ENCODE measurements around the gene HMOX1. TPM values are rescaled to one million over a fixed set of nuclear protein-coding genes. Genes with fewer than 3 reads are reported as not detected.
A peak's percentile ranks its signal among the peaks of the same experiment; 100 is the strongest.

The HMOX1 gene, protein sequence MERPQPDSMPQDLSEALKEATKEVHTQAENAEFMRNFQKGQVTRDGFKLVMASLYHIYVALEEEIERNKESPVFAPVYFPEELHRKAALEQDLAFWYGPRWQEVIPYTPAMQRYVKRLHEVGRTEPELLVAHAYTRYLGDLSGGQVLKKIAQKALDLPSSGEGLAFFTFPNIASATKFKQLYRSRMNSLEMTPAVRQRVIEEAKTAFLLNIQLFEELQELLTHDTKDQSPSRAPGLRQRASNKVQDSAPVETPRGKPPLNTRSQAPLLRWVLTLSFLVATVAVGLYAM
- 10 to 100 TPM; 39.8 to 48.5 (median 41.9) TPM for polyA plus RNA-seq (ENCODE audit: insufficient read length in 4 of 4)

DNA sequence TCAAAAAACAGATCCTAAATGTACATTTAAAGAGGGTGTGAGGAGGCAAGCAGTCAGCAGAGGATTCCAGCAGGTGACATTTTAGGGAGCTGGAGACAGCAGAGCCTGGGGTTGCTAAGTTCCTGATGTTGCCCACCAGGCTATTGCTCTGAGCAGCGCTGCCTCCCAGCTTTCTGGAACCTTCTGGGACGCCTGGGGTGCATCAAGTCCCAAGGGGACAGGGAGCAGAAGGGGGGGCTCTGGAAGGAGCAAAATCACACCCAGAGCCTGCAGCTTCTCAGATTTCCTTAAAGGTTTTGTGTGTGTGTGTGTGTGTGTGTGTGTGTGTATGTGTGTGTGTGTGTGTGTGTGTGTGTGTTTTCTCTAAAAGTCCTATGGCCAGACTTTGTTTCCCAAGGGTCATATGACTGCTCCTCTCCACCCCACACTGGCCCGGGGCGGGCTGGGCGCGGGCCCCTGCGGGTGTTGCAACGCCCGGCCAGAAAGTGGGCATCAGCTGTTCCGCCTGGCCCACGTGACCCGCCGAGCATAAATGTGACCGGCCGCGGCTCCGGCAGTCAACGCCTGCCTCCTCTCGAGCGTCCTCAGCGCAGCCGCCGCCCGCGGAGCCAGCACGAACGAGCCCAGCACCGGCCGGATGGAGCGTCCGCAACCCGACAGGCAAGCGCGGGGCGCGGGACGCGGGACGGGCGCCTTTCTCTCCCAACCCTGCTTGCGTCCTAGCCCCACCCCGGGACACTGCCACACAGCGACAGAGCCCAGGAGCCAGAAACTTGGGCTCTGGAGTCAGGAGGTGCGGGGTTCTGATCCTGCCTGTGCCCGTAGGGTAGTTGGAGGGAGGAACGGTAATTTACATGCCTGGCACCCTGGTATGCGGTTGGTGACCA, at the start of gene HMOX1:
Gene HMOX1 (plus strand): TSS at position 560 of the 887 bp plus-strand sequence. CDS start 78 bp downstream, at position 638.
- DNase-seq (ENCODE audit: low read depth in 4 of 4, low spot score in 2 of 4): peak in 2 of 4 donors; percentile 50 to 72

DNA sequence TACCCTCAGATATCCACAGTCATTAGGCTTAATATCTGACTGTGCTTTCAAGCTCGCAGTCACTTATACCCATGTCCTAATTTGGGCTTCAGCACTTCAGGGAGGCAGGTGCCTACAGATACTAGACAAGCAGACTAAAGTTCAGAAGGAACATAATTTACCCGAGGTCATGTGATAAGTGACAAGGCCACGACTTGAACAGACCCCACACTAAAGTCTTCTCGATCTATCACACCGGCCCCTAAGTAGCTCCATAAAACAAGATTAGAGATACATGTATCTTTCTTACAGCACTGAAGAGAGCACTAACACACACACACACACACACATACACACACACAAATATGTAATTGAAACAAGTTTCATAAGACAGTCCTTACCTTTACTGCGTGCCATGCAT, 48.6 kb upstream of the HMOX1 start:
- DNase-seq (ENCODE audit: low read depth in 4 of 4, low spot score in 2 of 4): no peak

DNA sequence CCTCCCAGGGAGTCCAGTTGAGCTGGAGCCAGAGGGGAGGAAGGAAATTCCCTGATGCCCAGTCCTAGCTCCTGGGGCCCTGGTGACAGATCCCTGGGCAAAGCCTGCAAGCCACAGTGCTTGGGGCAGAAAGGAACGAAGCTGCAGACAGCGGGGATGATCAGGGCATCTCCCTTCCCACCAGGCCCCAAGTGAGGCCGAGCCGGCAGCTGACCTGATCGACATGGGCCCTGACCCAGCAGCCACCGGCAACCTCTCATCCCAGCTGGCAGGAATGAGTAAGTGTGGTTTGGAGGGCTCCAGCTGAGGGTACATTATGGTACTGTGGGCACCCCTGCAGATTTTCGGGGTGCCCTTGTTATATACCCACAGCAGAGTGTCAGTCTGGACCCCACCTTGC, 47.7 kb upstream of the HMOX1 start:
- DNase-seq (ENCODE audit: low read depth in 4 of 4, low spot score in 2 of 4): no peak

DNA sequence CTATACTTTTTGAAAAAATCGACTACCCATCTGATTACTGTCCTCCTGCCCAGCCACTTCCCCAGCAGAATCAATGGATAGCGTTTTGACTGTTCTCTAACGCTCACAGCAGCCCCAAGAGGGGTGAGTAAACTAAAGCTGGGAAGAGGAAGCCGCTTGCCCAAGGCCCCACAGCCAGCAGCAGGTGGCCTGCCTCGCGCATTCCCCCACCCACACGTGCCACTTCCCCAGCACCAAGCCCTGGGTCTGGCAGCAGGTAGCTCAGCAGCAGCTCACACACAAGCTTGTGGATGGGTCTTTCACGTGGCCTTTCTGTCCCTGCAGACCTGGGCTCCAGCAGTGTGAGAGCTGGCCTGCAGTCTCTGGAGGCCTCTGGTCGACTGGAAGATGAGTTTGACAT, 46.9 kb upstream of the HMOX1 start:
- no peak for DNase-seq (ENCODE audit: low read depth in 4 of 4, low spot score in 2 of 4)

DNA sequence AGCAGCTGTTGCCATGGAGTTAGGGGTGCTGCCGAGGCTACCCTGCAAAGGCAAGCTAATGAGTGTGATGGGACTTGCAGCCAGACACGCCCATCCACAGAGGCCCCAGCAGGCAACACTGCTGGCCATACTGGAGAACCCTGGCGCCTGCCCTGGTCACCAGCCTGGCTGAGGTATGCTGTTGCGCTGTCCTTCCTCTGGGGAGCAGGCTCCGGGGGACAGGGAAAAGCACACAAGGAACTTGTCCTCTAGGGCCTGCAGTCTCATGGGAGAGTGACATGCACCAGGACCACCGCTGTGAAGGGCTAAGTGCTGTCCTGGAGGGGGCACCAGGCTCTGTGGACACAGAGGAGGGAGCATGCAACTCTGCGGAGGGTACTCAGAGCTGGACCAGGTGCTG, 45.4 kb upstream of the HMOX1 start:
- no peak for DNase-seq (ENCODE audit: low read depth in 4 of 4, low spot score in 2 of 4)

DNA sequence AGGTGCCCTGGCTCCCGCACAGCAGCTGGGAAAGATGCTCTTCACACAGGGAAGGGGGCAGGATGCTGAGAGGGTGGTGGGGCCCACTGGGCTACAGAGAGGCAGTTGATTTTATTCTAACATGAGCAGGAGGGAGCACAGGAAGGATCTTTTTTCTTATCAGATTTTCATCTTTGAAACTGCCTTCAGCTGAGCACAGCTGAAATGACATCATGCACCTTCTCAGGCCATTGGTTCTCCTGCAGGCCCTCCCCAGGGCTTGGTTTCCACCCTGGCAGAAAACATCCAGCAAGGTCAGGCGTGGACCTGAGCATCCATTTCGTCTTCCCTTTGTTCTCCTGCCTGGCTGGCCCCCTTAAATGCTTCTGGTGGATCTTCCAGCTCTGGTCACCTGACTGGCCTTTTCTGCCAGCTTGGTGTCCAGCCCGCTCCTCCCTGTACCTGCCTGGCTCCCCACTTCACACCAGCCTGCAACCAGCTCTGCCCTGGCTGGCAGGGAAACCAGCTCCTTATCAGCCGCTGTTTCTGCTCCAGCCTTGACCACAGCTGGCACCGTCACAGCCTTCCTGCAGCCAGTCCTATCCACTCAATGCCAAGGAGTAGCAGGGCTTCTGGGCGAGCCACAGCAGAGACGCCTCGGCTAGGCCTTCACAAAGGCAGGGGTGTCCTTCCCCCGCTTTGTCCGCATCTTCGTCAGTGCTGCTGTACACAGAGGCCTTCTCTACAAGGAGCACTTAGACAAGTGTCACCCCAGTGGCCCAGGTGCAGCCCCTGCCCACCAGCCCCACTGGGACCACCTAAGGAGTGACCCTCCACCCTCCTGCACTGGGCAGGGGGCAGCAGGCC, 44.7 kb upstream of the HMOX1 start:
- DNase-seq (ENCODE audit: low read depth in 4 of 4, low spot score in 2 of 4): no peak

DNA sequence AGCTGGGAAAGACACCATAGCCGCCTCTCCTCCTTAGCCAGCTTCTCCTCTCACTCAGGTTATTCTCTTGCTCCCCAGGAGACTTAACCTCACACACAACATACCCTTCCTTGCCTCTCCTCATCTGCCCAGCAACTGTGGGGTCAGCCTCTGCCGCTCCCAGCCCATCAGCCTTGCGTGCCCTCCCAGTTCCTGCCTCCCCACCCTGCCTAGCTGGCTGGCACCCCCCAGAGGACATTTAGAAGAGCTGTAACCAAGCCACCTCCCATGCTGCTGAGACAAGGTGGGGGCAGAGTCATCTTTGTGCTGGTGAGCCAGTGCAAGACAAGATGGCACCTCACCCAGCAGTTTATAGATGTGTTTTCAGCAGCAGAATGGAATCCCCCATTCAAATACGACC, 43.0 kb upstream of the HMOX1 start:
- DNase-seq (ENCODE audit: low read depth in 4 of 4, low spot score in 2 of 4): no peak

DNA sequence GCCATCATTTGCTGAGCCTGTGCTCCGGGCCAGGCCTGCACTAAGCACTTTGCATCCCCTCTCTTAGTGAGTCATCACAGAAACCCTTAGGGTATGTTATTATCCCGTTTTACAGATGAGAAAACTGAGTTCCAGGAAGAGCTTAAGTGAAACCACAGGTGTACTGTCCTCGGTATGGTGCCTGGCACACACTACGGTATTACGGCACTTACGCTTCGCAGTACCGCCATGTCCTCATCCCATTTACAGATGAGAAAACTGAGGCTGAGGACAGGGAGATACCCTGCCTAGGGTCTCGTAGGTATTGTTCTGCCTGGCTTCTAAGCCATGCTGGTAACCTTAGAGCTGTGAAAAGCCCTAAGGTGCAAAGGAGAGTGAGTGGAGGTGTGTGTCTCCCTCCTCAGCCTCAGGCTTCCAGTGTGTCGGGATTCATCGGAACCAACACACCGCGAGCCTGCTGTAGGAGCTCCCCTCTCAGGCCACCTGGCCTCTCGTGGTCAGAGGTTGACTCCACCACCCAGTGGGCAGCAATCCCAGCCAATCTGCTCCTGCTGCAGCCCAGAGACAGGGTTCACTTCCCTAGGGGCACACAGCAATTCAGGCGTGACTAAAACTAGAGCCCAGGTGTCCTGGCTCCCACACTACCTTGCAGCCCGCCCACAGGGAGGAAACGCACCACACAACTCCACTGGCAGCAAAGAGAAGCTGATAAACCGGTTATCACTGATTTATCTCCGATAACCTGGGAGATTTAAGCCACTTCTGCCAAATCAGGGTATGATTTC, 39.6 kb upstream of the HMOX1 start:
- DNase-seq (ENCODE audit: low read depth in 4 of 4, low spot score in 2 of 4): no peak

DNA sequence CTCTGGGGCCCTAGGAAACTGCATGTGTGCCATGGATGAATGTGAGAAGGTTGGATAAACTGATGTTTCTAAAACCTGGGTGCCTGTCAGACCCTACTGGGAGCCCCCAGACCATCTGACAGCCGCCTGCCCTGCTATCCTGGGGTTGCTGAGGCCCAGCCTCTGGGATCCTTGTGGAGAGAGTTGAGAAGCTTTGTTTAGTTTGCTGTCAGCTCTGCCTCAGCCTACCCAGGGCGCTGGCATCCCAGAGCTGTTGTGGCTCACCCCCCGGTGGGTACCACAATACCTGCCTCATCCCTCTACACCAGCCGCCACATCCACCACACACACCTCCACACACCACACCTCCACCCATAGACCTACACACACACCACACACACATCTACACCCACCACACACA, 38.5 kb upstream of the HMOX1 start:
- no peak for DNase-seq (ENCODE audit: low read depth in 4 of 4, low spot score in 2 of 4)

DNA sequence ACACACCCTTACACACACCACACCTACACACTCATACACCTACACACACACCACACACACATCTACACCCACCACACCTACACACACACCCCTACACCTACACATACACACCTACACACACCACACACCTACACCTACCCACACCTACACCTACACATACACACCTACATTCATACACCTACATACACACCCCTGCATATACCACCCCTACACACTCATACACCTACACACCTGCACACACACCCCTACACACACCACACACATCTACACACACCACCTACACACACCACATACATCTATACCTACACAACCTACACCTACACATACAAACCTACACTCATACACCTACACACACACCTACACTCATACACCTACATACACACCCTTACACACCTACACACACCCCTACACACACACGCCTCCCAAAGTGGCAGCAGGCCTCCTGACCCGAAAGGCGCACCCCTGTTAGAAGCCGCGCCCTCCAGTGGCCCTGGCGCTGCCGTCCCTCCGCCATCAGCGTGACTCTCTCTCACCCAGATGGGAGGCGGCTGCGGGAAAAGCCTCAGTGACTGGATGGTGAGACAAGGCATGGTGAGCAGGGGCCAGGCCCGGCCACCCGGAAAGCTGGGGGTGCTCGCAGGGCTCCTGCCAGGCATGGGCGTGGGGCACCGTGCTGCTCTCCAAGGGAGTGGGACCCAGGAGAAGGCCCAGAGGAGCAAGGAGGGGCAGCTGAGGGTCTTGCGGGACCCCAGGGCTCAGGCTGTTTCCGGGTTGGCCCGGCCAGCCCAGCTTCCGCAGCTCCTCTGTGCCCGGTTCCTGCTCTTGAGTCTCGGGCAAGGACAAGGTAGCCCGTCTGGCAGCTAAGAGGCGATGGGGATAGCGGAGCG, 37.0 kb upstream of the HMOX1 start:
- DNase-seq (ENCODE audit: low read depth in 4 of 4, low spot score in 2 of 4): no peak

DNA sequence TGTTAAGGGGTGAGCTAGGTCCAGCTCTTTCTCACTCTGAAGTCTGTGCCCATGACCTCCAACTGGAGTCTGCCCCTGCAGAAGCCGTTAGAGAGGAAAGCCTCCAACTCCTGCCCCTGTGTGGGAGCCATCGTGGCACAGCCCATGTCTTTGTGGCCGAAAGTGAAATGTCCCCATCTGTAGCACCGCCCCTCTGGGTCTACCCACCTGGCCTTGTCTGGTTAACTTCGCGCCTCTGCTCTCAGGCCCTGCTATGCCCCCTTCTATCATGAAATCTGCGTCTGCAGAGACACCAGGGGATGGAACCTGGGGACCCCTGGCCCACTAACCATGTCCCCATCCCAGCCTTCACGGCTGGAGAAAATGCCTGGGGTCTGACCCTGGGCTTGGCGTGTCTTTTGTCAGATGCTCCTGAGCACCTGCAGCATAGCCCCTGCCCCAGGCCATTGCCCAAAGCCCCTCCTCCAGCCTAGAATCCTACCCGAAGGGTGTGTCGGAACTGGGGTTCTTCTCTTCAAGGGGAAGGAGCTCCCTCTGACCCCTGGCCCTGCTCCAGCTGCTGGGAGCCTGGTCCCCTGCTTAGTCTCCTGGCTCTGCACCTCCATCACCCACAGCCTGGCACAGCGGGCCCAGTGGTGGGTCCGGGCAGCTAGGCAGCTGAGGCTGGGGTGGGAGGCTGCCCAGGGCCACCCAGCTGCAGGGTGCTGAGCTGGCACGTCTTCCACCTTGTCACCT, 35.8 kb upstream of the HMOX1 start:
- no peak for DNase-seq (ENCODE audit: low read depth in 4 of 4, low spot score in 2 of 4)

DNA sequence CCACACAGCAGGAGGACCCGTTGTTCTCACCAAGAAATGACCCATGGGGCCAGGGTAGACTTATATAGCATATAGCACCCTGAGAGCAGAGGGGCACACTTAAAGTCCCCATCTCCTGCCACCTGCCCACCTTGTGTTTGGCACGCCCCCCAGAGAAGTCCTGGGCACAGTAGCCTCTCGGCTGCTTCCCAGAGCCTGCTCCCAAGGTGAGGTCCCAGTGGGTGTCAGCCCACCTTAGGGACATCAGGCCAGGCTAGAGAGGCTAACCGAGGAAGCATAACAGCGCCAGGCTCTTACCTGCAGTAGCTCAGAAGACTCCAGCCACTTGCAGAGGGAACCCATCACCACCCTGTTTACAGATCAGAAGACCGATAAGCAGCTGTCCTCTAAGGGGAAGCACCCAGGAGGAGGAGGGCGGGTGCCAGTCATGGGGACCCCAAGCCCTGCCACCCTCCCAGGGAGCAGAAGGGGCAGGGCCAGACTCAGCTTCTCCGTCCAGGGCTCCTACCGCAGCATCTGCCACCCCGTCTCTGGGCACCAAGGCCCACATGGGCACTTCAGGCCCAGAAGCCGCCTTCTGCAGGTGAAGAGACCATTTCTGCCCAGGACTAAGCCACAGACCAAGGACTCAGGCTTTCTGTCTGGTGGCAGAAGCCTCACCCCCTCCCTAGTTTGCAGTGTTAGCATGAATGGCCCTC, 34.9 kb upstream of the HMOX1 start:
- DNase-seq (ENCODE audit: low read depth in 4 of 4, low spot score in 2 of 4): no peak

DNA sequence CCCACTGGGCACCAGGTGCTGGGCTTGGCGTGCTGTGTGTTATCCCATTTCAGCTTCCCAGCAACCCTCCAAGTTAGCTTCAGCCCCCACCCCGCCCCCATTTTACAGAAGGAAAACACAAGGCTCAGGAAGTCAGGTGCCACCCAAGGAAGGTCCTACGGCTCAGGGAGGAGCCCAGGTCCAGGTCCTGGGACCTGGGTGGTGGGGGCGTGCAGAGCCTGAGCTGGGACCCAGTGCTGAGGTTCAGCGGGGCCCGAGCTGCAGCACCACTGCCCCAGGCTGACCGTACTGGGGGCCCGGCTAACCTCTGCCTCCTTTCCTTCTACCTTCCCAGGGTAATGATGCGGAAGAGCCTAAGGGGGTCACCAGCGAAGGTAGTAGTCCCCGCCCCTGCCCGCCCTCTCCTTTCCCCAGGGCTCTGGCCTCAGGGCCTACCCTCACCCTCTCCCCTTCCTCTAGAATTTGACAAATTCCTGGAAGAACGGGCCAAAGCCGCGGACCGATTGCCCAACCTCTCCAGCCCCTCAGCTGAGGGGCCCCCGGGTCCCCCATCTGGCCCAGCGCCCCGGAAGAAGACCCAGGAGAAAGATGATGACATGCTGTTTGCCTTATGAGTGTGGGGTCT, 34.2 kb upstream of the HMOX1 start:
- DNase-seq (ENCODE audit: low read depth in 4 of 4, low spot score in 2 of 4): no peak

DNA sequence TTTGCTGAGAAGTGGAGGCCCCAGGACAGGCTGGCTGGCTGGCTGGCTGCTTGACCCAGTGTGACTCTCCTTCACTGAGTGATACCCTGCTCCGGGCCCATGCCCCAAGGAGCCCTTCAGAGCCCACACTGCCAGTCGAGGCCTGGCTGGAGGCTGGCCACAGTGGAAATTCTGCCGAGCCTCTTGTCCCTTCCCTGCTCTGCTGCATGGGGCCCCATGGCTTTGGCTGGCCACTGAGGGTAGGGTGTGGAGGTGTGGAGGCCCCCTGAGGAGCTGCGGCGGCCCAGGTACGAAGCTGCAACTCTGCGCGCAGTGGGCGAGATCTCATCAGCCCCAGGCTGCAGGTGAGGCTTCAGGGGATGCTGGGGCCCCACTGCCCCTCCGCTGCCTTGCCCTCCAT, 33.4 kb upstream of the HMOX1 start:
- no peak for DNase-seq (ENCODE audit: low read depth in 4 of 4, low spot score in 2 of 4)

DNA sequence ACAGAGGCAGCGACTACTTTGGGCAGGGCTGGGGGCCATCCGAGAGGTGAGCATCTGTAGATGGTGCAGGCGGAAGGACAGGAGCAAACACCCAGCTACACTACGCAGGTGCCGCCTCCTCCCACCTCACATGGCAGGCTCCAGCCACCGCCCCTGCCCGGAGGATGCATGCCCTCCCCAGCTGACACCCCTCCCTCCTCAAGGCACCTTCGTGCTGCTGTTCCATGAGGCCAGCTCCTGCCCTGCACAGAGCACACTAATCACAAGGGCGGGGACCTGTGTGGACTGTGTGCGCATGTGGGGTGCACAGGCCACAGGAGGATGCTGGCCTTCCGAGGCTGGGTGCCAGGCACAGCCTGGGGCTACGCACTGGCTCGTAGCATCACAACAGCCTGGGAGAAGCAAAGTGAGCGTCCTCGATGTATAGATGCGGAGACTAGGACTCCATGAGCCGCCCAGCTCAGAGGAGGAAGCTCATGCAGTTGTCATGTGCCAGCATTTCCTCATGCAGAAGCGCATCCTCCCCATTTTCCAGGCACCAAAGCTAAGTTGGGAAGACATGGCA, 32.8 kb upstream of the HMOX1 start:
- DNase-seq (ENCODE audit: low read depth in 4 of 4, low spot score in 2 of 4): no peak

DNA sequence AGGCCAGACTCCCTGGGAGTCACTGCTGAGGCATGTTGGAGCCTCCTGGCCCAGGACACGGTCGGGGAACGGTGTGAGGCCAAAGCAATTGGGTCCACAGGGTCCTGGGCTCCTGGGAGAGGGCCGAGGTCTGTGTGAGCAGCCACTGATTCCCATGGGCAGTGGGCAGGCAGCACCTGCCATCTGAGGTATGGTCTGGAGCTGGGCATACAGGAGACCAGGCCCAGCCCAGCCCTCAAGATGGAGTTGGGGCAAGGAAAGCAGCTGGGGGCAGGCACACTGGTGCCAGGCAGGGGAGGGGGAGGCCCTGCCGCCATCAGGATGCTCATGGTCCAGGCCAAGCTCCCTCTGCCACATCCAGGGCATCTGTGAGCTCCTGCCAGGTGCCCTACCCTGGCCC, 32.2 kb upstream of the HMOX1 start:
- DNase-seq (ENCODE audit: low read depth in 4 of 4, low spot score in 2 of 4): no peak

DNA sequence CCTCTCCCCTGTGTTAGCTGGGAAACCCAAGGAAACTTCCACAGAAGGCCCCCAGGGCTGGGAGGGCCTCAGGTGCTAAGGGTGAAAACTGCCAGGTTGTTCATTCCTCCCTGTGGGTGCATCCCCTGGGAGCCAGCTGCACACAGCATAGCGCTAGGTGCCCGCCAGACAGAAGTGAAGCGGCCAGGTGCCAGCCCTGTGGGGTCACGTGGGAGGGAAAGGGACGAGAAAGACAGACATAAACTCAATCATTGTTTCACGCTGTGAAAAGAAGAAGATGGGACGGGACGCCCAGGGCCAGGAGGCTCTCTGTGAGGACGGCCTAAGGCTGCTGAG, 31.6 kb upstream of the HMOX1 start:
- no peak for DNase-seq (ENCODE audit: low read depth in 4 of 4, low spot score in 2 of 4)
